Measurements from ENCODE around the gene SREBF1.

Gene SREBF1

GRCh38 chr17:17836818-17837379 lies at the start of gene SREBF1:
TSS of gene SREBF1 (minus strand) at chr17:17836986. CDS start at chr17:17836817, 169 bp downstream.
- DNase-seq (ENCODE audit: low read depth, low spot score): no peak

GRCh38 chr17:17886226-17886625 lies 49.4 kb upstream of the SREBF1 start:
- DNase-seq (ENCODE audit: low read depth, low spot score): no peak

GRCh38 chr17:17884391-17885357 lies 47.9 kb upstream of the SREBF1 start:
- DNase-seq (ENCODE audit: low read depth, low spot score): no peak

GRCh38 chr17:17883801-17884200 lies 47.0 kb upstream of the SREBF1 start:
- DNase-seq (ENCODE audit: low read depth, low spot score): no peak

GRCh38 chr17:17882082-17882581 lies 45.3 kb upstream of the SREBF1 start:
- DNase-seq (ENCODE audit: low read depth, low spot score): no peak

GRCh38 chr17:17880577-17881196 lies 43.9 kb upstream of the SREBF1 start:
- no peak for DNase-seq (ENCODE audit: low read depth, low spot score)

GRCh38 chr17:17877529-17878358 lies 41.0 kb upstream of the SREBF1 start:
- peak; percentile 99 for DNase-seq (ENCODE audit: low read depth, low spot score)

- peak; percentile 20 for DNase-seq (ENCODE audit: low read depth, low spot score)
These were observed 40.3 kb upstream of the SREBF1 start for GRCh38 chr17:17876959-17877528.

GRCh38 chr17:17874478-17874877 lies 37.7 kb upstream of the SREBF1 start:
- no peak for DNase-seq (ENCODE audit: low read depth, low spot score)

- no peak for DNase-seq (ENCODE audit: low read depth, low spot score)
These were observed 36.7 kb upstream of the SREBF1 start for GRCh38 chr17:17873450-17873991.

GRCh38 chr17:17872547-17873345 lies 36.0 kb upstream of the SREBF1 start:
- no peak for DNase-seq (ENCODE audit: low read depth, low spot score)

GRCh38 chr17:17871913-17872312 lies 35.1 kb upstream of the SREBF1 start:
- no peak for DNase-seq (ENCODE audit: low read depth, low spot score)

GRCh38 chr17:17870247-17870646 lies 33.5 kb upstream of the SREBF1 start:
- no peak for DNase-seq (ENCODE audit: low read depth, low spot score)

- no peak for DNase-seq (ENCODE audit: low read depth, low spot score)
These were observed 32.1 kb upstream of the SREBF1 start for GRCh38 chr17:17868641-17869522.

- no peak for DNase-seq (ENCODE audit: low read depth, low spot score)
These were observed 30.1 kb upstream of the SREBF1 start for GRCh38 chr17:17866897-17867296.

GRCh38 chr17:17866425-17866824 lies 29.6 kb upstream of the SREBF1 start:
- no peak for DNase-seq (ENCODE audit: low read depth, low spot score)

GRCh38 chr17:17865035-17865434 lies 28.2 kb upstream of the SREBF1 start:
- DNase-seq (ENCODE audit: low read depth, low spot score): no peak

- no peak for DNase-seq (ENCODE audit: low read depth, low spot score)
These were observed 24.0 kb upstream of the SREBF1 start for GRCh38 chr17:17860766-17861107.
